Measurements from ENCODE around the gene DSC3.
"Not testable (repeated sequence)": the region's sequence is repeated elsewhere in the genome, so short reads cannot be mapped to it uniquely, and the experiment has no call there.

DSC3 gene

DNA sequence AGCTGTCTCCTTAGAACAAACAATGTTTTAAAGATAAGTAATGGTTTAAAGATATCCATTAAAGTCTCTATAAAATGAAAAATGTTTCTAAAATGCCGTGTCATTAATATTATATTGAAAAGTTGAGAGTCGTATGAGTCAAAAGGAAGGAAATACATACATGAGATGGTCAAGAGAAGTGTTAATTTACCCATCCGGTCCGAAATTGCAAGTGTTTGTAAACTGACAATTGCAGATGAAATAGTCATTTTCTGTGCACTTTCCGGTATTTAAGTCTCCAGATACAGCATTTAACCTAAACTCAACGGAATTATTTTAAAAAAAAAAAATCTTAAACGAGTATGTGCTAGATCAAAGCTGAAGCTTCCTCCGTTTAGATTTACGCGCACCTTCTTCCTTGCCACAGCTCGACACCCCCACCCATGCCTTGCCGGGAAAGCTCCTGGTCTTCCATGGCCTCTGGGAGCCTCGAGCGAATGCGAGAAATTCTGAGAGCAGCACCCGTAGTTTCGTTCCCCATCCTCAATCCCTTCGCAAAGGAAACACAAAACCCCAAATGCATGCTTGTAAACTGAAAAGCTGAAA lies 1.8 kb downstream of the DSC3 start:
- no peak for DNase-seq

GRCh38 chr18:31039426-31039825 lies 3.1 kb downstream of the DSC3 start:
- DNase-seq: no peak

- DNase-seq: peak in 1 of 2 experiments; percentile 2
Measured at GRCh38 chr18:31037686-31038085, 4.9 kb downstream of the DSC3 start.

DNA sequence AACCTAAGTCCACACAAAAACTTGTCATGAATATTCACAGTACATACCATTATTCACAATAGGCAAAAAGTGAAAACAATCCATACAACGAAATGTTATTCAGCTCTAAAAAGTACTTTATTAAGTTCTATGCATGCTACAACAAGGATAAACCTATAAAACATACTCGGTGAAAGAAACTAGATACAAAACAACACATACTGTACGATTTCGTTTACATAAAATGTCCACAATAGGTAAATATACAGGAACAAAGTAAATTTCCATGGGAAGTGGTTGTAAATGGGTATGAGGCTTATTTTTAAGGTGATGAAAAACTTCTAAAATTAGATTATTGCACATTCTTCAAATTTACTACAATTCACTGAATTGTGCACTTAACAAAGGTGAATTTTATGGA lies 8.0 kb downstream of the DSC3 start:
- no peak for DNase-seq

DNA sequence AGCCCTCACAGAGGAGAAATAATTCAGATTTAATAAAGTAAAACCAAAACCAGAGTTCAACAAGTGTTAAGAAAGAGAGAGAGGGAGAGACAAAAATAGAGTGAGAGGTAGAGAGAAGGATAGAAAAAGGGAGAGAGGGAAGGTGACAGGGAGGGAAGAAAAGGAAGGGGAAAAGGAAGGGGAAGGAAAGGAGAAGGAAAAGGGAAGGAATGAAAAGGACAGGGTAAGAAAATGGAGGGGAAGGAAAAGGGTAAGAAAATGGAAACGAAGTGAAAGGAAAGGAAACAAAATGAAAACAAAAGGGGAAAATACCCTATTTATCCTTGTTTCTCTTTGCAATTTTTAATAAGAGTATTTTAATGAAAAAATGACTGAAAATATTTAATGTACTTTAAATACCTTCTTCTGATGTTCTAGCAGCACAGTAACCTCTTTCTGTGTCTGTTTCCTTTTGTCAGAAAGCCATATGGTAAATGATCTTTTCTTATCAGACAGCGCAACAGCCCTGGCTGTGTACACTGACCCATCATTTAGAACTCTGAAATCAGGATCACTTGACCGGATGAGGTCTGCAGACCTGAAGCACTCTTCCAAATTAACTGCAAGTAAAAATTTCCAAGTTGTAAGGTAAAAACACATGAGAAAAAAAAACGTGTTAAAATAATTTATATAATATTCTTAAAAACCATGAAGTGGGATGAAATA lies 11.8 kb downstream of the DSC3 start:
- DNase-seq: no peak

GRCh38 chr18:31015715-31016434 lies 26.7 kb downstream of the DSC3 start:
- DNase-seq: no peak

GRCh38 chr18:31011455-31011854 lies 31.1 kb downstream of the DSC3 start:
- DNase-seq: not testable (repeated sequence)

DNA sequence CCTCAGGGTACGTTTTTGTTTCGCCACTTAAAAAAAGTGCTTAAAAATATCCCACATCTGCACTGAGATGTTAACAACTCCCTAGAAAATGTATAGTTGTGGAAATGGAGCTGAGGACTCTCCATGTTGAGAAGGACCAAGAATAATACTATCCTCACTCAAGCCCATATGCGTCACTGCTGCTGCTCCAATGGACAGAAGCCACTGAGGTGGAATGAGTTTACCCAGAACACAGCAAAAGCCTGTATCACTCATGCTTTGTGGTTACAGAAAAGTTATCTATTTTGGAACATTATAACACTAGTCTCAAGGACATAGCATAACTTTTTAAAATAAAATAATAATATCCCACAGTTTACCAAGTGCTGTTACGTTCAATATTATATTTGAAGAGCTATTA lies 31.9 kb downstream of the DSC3 start:
- no peak for DNase-seq

- DNase-seq: no peak
Measured at GRCh38 chr18:30999887-31000628, 42.5 kb downstream of the DSC3 start.

DNA sequence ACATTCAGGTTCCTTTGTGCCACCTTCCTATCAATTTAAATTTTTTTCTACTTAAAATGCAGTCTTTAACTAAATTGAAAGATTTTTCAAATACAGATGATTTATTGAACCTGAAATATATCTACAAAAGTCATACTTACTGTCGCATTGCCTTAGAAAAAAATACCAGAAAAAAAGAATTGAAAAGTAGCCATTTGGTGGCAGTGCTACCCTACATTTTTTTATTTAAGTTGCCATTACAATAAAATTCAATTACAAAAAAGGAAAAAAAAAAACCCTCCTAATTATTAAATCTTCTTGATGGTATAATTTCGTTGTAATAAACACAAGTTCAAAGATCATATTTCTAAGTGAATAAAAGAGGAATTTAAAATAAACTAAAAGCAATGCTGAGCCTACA lies 43.4 kb downstream of the DSC3 start:
- no peak for DNase-seq

- no peak for DNase-seq
Measured at GRCh38 chr18:30997223-30997622, 45.3 kb downstream of the DSC3 start.

GRCh38 chr18:30992231-30992630 lies 50.3 kb downstream of the DSC3 start:
- DNase-seq: no peak

- no peak for DNase-seq
Measured at GRCh38 chr18:30991397-30991796, 51.1 kb downstream of the DSC3 start.

DNA sequence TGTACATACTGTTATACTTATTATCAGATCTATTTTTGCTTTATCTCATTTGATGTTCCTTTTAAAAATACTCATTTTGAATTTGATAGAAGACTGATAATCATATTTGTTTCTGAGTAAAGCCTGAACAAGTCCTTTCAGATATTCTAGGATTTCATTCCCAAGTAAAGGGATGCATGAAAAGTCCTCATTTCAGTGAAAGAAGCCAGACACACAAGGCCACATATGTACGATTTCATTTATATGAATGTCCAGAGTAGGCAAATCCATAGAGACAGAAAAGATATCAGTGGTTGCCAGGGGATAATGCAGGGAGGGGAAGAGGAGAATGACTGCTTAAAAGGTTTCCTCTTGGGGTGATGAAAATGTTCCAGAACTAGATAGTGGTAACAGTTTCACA lies 53.4 kb downstream of the DSC3 start:
- no peak for DNase-seq

DNA sequence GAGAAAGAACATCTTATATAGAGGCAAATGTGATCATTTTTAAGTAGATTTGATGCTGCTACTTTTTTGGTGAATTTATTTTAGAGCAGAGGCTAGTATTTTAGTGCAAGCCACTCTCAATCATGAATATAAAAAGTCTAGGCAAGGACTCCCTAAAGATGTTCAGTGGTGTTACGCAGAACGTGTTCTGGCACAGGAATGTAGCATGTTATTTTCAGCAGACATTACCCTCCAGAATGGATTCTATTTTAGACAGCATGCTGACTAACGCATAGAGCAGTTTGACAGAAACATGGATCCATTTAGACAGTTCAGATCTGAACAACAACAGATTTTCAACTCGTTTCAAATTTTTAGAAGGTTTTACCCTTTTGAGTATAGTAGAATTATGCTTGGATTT lies 54.1 kb downstream of the DSC3 start:
- no peak for DNase-seq

DNA sequence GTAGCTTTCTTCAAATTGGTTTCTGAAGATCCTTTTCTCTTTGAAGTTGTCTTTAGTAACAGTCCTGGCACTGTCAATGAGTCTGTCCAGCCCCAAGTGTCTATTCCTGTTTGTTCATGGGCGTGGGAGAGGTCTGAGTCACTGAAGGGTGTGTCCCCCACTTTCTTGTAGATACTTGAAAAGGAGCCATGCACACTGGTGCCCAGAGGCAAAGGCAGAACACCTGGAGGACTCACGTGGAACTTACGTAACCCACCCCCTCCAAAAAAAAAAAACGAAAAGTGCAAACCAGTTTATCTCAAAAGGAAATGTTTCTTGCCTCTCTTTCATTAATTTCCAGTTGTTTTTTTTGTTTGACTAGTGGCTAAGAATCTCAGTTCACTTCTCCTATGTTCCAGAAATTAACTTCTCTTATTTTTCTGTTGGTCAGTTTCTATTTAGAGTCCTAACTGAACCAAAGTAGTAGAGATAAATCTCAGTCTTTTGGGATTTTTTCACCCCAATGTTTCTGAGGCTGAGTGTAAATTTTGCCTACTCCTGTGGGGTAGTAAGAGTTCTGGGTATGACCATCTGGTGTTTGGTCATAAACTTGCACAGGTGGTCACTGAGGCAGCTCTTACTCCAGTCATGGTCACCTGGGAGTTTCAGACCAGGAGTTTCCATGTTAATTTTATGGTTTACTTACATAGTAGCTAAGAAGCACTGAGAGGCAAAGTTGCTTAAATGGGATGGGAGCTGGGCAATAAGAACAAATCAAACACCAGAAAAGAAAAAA lies 54.9 kb downstream of the DSC3 start:
- no peak for DNase-seq

GRCh38 chr18:30985753-30986152 lies 56.8 kb downstream of the DSC3 start:
- DNase-seq: no peak

DNA sequence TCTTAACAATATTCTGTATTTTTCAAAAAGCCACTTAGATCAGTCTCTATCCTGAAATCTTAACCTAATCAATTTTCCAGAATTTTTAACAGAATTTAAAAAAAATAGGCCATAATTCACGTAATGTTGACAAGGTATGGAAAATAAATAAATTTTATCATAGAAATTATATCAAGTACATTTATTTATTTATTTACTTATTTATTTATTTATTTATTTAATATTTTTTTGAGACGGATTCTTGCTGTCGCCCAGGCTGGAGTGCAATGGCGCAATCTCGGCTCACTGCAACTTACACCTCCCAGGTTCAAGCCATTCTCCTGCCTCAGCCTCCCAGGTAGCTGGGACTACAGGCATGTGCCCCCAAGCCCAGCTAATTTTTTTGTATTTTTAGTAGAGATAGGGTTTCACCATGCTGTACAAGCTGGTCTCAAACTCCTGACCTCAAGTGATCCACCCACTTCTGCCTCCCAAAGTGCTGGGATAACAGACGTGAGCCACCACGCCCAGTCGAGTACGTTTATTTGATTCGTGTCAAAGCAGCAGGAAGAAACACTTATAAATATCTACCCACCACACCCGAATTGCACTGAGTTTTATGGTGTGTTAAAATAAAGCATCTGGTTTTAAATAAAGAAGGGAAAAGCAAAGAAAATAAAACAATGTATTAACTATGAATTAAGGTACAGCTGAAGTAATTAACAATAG lies 60.1 kb downstream of the DSC3 start:
- DNase-seq: no peak

- DNase-seq: not testable (repeated sequence)
Measured at GRCh38 chr18:30978091-30978490, 64.5 kb downstream of the DSC3 start.

- peak in 1 of 2 experiments; percentile 37 for DNase-seq
Measured at GRCh38 chr18:30971338-30971956, 71.1 kb downstream of the DSC3 start.

GRCh38 chr18:30970196-30970816 lies 72.2 kb downstream of the DSC3 start:
- peak; percentile 7 to 43 for DNase-seq
